ENCODE results near the gene PCMT1.

Gene PCMT1

DNA sequence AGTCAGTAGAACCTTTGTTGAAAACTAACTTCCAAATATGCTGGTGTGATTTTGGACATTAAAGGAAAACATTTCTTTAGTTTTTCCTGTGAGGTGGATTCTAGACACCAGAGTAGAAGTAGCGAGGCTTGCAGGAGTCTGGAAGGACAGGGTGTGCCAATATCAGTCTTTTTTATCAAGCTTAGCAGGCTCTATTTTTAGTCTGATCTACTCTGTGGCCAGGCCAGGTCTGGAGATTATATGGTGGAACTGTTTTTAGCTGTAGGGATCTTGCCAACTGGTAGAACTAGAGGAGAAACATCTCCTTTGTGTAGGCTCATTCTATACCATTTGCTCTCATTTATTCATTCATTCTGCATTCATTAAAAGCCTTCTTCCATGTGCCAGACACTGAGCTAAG is 72.0 kb downstream of the PCMT1 start:
- Histone ChIP-seq H3K36me3 (ENCODE audit: control insufficient read depth, insufficient read depth, low read length) (no peaks in the 10 kb centered on the region), H3K9ac (ENCODE audit: low read length) (no peak overlapping the region)

DNA sequence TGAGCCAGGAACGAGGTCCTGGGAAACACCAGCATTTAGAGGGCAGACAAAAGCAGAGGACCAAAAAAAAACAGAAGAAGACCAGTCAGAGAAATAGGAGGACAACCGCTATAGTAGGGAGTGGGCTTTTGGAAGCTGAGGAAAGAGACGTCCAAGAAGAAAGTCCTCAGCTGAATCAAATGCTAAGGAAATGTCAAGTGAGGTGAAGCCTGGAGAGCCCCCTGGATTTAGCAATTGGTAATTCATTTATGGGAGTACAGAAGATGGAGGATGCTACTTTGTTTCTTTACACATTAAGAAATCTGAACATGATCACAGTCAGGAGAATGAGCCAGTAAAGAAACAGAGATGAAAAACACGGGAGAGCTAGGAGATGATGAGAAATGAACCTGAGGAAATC is 73.5 kb downstream of the PCMT1 start:
- Histone ChIP-seq H3K27ac (ENCODE audit: low read depth, low read length) (no peak overlapping the region), H3K36me3 (ENCODE audit: control insufficient read depth, insufficient read depth, low read length) (no peaks in the 10 kb centered on the region)

More for the DNA sequence above, 72.0 kb downstream of the PCMT1 start:
- H3K9me3 ChIP-seq (ENCODE audit: control insufficient read depth, insufficient read depth, low read depth, low read length): no peaks in the 10 kb centered on the region
- H3K27ac ChIP-seq (ENCODE audit: low read depth, low read length): no peak overlapping the region
- no peaks in the 10 kb centered on the region for H3K27me3 ChIP-seq (ENCODE audit: control insufficient read depth, insufficient read depth, low read length)
- H3K4me3 ChIP-seq (ENCODE audit: low read depth, low read length): no peak overlapping the region
- no peaks in the 10 kb centered on the region for H3K4me1 ChIP-seq (ENCODE audit: control insufficient read depth, insufficient read depth, low read length)

DNA sequence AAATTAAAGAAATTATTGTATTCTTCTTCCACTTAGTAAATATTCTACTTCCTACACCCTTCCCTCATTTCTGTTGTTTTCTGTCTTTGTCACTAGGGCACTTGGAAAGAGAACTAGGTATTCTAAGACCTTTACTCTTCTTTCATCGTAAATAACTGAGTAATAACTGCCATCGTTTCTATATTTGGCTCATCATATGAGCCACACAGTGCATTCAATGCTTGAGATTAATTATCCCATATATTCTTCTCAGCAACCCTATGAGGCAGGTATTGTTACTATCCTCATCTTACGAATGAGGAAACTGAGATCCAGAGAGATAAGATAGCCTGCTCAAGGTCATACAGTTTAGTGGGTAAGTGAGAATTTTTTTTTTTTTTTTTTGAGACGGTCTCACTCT is 75.8 kb downstream of the PCMT1 start:
- Histone ChIP-seq H3K9ac (ENCODE audit: low read length) (no peak overlapping the region), H3K4me3 (ENCODE audit: low read depth, low read length) (no peak overlapping the region), H3K9me3 (ENCODE audit: control insufficient read depth, insufficient read depth, low read depth, low read length) (no peaks in the 10 kb centered on the region), H3K27ac (ENCODE audit: low read depth, low read length) (no peak overlapping the region), H3K4me1 (ENCODE audit: control insufficient read depth, insufficient read depth, low read length) (no peaks in the 10 kb centered on the region), H3K36me3 (ENCODE audit: control insufficient read depth, insufficient read depth, low read length) (no peaks in the 10 kb centered on the region), H3K27me3 (ENCODE audit: control insufficient read depth, insufficient read depth, low read length) (no peaks in the 10 kb centered on the region)

More for the DNA sequence above, 73.5 kb downstream of the PCMT1 start:
- H3K4me1 ChIP-seq (ENCODE audit: control insufficient read depth, insufficient read depth, low read length): no peaks in the 10 kb centered on the region
- H3K27me3 ChIP-seq (ENCODE audit: control insufficient read depth, insufficient read depth, low read length): no peaks in the 10 kb centered on the region
- no peak overlapping the region for H3K4me3 ChIP-seq (ENCODE audit: low read depth, low read length)
- no peaks in the 10 kb centered on the region for H3K9me3 ChIP-seq (ENCODE audit: control insufficient read depth, insufficient read depth, low read depth, low read length)
- H3K9ac ChIP-seq (ENCODE audit: low read length): no peak overlapping the region

DNA sequence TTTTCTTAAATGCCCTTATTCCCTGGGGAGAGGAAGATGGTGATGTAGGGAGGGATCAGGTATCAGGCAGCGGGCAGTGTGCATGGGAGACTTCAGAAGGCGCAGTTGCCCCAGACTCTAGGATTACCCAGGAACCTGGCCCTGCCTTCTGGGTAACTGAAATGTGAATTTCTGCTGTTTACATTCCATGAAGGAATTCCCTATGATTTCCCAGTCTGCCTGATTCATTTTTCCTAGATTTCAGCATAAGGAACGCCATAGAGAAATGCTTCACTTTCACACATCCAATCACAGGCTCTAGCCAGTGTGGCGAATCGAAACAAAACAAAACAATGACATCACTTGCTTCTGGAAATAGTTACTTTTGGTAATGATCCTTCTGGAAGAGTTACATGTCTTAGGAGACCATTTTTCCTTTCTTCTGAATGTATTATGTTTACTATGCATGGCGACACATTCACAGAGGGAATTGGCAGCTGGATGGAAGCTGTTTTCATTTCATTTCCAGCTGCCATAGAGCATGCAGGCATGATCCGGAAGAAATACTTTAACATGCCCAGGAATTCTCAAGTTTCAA is 81.3 kb downstream of the PCMT1 start:
- Histone ChIP-seq H3K4me3 (ENCODE audit: low read depth, low read length) (no peak overlapping the region), H3K27me3 (ENCODE audit: control insufficient read depth, insufficient read depth, low read length) (no peaks in the 10 kb centered on the region), H3K4me1 (ENCODE audit: control insufficient read depth, insufficient read depth, low read length) (no peaks in the 10 kb centered on the region), H3K36me3 (ENCODE audit: control insufficient read depth, insufficient read depth, low read length) (no peaks in the 10 kb centered on the region), H3K9ac (ENCODE audit: low read length) (no peak overlapping the region), H3K9me3 (ENCODE audit: control insufficient read depth, insufficient read depth, low read depth, low read length) (no peaks in the 10 kb centered on the region), H3K27ac (ENCODE audit: low read depth, low read length) (no peak overlapping the region)

DNA sequence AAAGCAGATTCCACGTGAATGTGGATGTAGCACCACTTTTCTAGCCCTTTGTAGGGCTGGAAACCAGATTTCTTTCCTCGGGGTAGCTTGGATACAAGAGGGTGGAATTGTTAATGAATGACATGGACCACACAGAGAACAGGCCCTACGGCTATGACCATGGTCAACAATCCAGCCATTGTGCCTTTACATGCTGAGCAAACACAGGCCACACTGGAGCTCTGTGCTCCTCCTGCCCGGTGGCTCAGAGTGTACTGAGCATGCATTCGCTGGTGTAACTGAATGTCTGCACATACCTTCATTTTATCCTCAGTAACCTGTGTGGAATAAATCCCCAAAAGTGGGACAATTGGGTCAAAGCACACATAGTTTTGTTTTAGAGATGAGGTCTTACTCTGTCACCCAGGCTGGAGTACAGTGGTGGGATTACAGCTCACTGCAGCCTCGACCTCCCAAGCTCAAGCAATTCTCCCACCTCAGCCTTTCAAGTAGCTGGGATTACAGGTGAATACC is 81.8 kb downstream of the PCMT1 start:
- Histone ChIP-seq H3K27me3 (ENCODE audit: control insufficient read depth, insufficient read depth, low read length) (no peaks in the 10 kb centered on the region), H3K27ac (ENCODE audit: low read depth, low read length) (no peak overlapping the region), H3K4me1 (ENCODE audit: control insufficient read depth, insufficient read depth, low read length) (no peaks in the 10 kb centered on the region), H3K9me3 (ENCODE audit: control insufficient read depth, insufficient read depth, low read depth, low read length) (no peaks in the 10 kb centered on the region), H3K4me3 (ENCODE audit: low read depth, low read length) (no peak overlapping the region), H3K36me3 (ENCODE audit: control insufficient read depth, insufficient read depth, low read length) (no peaks in the 10 kb centered on the region), H3K9ac (ENCODE audit: low read length) (no peak overlapping the region)

DNA sequence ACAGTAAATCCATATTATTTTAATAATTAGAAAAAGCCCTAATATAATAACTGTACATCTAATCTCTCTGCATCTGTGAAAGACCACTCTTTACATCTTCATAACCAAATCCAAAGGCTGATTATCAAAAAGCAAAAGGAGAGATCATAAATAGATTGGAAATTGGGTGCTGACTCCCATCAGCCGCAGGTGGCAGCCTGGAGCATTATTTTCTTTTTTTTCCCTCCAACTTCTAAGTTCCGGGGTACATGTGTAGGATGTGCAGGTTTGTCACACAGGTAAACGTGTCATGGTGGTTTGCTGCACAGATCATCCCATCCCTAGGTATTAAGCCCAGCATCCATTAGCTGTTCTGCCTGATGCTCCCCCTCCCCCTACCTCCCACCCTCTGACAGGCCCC is 84.1 kb downstream of the PCMT1 start:
- Histone ChIP-seq H3K4me3 (ENCODE audit: low read depth, low read length) (no peak overlapping the region), H3K9me3 (ENCODE audit: control insufficient read depth, insufficient read depth, low read depth, low read length) (no peaks in the 10 kb centered on the region), H3K27ac (ENCODE audit: low read depth, low read length) (no peak overlapping the region), H3K4me1 (ENCODE audit: control insufficient read depth, insufficient read depth, low read length) (no peaks in the 10 kb centered on the region), H3K9ac (ENCODE audit: low read length) (no peak overlapping the region), H3K27me3 (ENCODE audit: control insufficient read depth, insufficient read depth, low read length) (no peaks in the 10 kb centered on the region), H3K36me3 (ENCODE audit: control insufficient read depth, insufficient read depth, low read length) (no peaks in the 10 kb centered on the region)

DNA sequence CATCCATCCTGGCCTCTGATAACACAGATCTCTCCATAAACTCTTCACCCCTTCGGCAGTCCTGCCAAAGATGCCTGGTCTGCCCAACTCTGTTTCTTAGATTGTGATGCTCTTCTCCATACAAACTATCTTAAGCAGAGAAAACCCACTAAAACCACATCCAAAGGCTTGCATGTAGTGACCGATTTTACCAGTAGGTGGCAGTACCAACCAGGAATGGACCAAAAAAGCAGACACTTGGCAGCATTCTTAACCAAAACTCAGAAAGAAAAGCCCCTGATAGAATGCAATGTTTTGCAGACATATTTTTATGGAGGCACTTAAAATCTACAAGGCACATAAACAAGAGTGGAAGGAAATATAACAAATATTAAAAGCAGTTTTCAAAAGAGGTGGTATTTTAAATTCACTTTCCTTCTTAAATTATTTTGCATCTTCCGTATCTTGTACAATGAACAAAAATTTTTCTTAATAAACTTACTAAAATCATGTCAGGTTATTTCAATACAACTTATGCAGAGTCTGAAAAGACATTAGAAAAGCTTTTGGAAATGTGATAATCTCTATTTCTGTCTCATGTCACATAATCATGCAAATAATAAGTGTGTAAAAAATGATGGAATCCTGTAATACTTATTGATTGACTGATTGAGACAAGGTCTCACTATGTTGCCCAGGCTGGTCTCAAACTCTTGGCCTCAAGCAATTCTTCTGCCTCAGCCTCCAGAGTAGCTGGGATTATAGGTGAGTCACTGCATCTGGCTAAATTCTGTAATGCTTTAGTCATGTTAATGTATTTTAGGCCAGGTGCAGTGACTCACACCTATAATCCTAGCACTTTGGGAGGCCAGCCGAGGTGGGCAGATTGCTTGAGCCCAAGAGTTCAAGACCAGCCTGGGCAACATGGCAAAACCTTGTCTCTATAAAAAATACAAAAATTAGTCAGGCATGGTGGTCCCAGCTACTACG is 85.3 kb downstream of the PCMT1 start:
- no peak overlapping the region for H3K27ac ChIP-seq (ENCODE audit: low read depth, low read length)
- H3K4me3 ChIP-seq (ENCODE audit: low read depth, low read length): no peak overlapping the region
- no peak overlapping the region for H3K9ac ChIP-seq (ENCODE audit: low read length)
- no peaks in the 10 kb centered on the region for H3K4me1 ChIP-seq (ENCODE audit: control insufficient read depth, insufficient read depth, low read length)
- no peaks in the 10 kb centered on the region for H3K36me3 ChIP-seq (ENCODE audit: control insufficient read depth, insufficient read depth, low read length)
- H3K27me3 ChIP-seq (ENCODE audit: control insufficient read depth, insufficient read depth, low read length): no peaks in the 10 kb centered on the region
- no peaks in the 10 kb centered on the region for H3K9me3 ChIP-seq (ENCODE audit: control insufficient read depth, insufficient read depth, low read depth, low read length)

DNA sequence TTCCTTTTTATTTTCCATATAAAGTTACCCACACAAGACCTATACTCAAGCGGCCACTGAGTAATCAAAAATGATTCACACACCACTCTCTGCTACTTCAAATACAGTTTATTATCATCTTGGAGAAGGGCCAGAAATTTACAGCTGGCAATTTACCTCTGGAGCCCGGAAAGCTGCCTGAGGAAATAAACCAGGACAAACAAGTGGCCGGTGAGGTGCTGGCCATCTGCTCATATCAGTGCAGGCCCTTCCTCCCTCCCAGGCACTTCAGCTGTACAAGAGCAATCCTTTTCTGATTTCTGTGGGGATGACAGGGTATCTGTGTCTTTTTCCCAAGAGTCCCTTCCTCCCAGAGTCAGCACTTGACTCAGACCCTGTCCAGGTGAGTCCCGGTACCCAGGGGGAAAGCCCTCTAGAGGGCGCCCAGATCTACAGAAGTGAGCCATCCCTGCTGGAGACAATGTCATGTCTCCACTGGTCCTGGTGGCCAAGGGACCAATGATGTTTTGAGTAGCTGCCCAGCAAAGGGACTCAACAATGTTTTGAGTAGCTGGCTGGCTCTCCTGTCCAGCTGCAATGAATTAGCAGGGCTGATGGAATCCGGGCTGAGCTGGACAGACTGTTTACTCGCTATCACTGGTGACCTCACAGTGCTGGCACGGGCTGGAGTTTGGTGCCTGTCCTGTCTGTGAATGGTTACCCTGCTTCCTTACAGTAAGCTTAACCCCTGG is 91.0 kb downstream of the PCMT1 start:
- no peak overlapping the region for H3K4me3 ChIP-seq (ENCODE audit: low read depth, low read length)
- H3K36me3 ChIP-seq (ENCODE audit: control insufficient read depth, insufficient read depth, low read length): no peaks in the 10 kb centered on the region
- no peak overlapping the region for H3K27ac ChIP-seq (ENCODE audit: low read depth, low read length)
- no peak overlapping the region for H3K9ac ChIP-seq (ENCODE audit: low read length)
- no peaks in the 10 kb centered on the region for H3K4me1 ChIP-seq (ENCODE audit: control insufficient read depth, insufficient read depth, low read length)
- no peaks in the 10 kb centered on the region for H3K27me3 ChIP-seq (ENCODE audit: control insufficient read depth, insufficient read depth, low read length)
- no peaks in the 10 kb centered on the region for H3K9me3 ChIP-seq (ENCODE audit: control insufficient read depth, insufficient read depth, low read depth, low read length)

DNA sequence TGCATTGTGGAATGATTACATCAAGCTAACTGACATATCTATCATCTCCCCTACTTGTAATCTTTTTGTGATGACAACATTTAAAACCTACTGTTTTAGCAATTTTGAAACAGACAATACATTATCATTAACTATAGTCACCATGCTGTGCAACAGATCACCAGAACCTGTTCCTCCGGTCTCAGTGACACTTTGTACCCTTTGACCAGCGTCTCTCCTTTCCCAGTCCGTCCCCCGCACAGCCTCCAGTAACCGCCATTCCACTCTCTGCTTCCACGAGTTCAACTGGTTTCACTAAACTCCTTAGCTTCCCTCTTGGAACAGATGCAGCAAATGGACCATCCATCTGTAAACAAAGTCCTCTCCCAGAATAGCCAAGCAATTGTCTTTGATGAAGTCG is 92.8 kb downstream of the PCMT1 start:
- Histone ChIP-seq H3K4me1 (ENCODE audit: control insufficient read depth, insufficient read depth, low read length) (no peaks in the 10 kb centered on the region; the same call in 1 of the 2 replicates), H3K27me3 (ENCODE audit: control insufficient read depth, insufficient read depth, low read length) (no peaks in the 10 kb centered on the region)

DNA sequence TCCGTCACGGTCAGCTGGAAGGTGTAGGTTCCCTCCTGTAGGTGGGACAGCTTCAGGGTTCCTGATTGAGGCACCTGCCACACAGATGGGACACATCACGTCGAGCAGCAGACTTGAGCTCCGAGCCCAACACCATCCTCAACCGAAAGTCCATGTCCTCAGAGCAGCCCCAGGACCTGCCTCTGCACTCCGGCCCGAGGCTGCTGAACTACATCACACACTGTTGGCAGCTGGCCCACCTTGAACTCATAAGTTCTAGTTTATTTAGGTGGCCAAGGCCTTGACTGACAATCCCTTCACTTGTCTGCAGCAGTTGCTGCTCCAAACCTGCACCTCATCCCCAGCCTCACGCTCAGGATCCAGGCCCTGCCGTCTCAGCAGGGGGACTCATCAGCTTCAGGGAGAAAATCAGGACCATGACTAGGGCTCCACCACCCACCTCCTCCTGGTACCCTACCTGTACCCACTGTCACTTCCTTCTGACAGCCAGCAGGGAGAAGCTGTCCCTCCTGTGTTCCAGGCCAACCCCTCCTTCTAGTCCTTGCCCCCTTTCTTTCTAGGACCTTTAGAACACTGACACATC is 93.6 kb downstream of the PCMT1 start:
- H3K9ac ChIP-seq (ENCODE audit: low read length): no peak overlapping the region
- H3K9me3 ChIP-seq (ENCODE audit: control insufficient read depth, insufficient read depth, low read depth, low read length): no peaks in the 10 kb centered on the region
- no peaks in the 10 kb centered on the region for H3K36me3 ChIP-seq (ENCODE audit: control insufficient read depth, insufficient read depth, low read length)
- H3K27me3 ChIP-seq (ENCODE audit: control insufficient read depth, insufficient read depth, low read length): no peaks in the 10 kb centered on the region
- no peak overlapping the region for H3K4me3 ChIP-seq (ENCODE audit: low read depth, low read length)
- no peak overlapping the region for H3K27ac ChIP-seq (ENCODE audit: low read depth, low read length)
- no peaks in the 10 kb centered on the region; the same call in 1 of the 2 replicates for H3K4me1 ChIP-seq (ENCODE audit: control insufficient read depth, insufficient read depth, low read length)

More for the DNA sequence above, 92.8 kb downstream of the PCMT1 start:
- Histone ChIP-seq H3K36me3 (ENCODE audit: control insufficient read depth, insufficient read depth, low read length) (no peaks in the 10 kb centered on the region), H3K9ac (ENCODE audit: low read length) (no peak overlapping the region), H3K4me3 (ENCODE audit: low read depth, low read length) (no peak overlapping the region), H3K9me3 (ENCODE audit: control insufficient read depth, insufficient read depth, low read depth, low read length) (no peaks in the 10 kb centered on the region), H3K27ac (ENCODE audit: low read depth, low read length) (no peak overlapping the region)

Measured in HUES6 (cell line).